SK-N-MC (cell line): ENCODE measurements around the gene ZNF784.

Source experiments
- EZH2 ChIP-seq: fragments of 200-600 bp; sonication (generic); IDR thresholded peaks from one replicate; pipeline ENCODE4 v1.6.1; 2017; ENCODE audit warnings: antibody characterized with exemption
- POLR2AphosphoS5 ChIP-seq: IDR thresholded peaks from 2 replicates; pipeline ENCODE4 v1.6.1; 2012; ENCODE audit warnings: mild to moderate bottlenecking, low read depth, low read length, borderline replicate concordance

DNA sequence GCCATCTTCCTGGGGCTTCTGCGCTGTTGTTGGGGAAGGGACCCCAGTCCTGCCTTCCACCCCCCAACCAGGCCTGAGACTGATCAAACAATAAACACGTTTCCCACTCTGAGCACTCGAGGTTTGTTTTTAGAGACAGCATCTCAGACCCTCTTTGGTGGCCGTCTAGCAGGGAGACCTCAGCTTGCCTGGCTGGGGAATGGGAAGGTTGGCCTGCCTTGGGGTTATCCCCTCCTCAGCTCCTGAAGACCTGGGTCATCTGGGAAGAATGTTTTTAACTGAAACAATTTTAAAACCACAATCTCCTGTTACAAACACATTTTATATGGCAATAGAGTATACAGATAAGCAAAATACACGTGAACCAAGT lies 21.1 kb upstream of the ZNF784 start:
- TF ChIP-seq POLR2AphosphoS5 (no peak), EZH2 (no peak)
